NCI-H1417 treated with DMSO at 0.1 percent for 48 hours (cell line): ENCODE measurements around the gene PVALEF.

Experiments
- DNase-seq: peaks from one replicate; lab custom pipeline; 2025; lab: John Stamatoyannopoulos, UW

Gene PVALEF

DNA sequence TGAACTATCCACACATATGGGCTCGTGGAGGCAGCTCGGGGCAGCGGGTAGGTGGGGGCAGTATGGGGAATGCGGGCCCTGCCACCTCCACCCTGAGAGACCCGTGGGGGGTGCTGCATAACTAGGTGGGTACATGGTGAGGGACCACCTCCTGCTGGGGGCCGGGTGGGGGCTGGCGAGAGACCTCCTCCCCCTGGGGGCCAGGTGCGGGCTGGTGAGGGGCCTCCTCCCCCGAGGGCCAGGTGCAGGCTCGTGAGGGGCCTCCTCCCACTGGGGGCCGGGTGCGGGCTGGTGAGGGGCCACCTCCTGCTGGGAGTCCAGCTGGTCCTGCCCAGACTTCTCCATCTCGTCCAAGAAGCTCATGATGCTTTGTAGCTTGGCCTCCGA lies 32.1 kb downstream of the PVALEF start:
- DNase-seq = no peak

DNA sequence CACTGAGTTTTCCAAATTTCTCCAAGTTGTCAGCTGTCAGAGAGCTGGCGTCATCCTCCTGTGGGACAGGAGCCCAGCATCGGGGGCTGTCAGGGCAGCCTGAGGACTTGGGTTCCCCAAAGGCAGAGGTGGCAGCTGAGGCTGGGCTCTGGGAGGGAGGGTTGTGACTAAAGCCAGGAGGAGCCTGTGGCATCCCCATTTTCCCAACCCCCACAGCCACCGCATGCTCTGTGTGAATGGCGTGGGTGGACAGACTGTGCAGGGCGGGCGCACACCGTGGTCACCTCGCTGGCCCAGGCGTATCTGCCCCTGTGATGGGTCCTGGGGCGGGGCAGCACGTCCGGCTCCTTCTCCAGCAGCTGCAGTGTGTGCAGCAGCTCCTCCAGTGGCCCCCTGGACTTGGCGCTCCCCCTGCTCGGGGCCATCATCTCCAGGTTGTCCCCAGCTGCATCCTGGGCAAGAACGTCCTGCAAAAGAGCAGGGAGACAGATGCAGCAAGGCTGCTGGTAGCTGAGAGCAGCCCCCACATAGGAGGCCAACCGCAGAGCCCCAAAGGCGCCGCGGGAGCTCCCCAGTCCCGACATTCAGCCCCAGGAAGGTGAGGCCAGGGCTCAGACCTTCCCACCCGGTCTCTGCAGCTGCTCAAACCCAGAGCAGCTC lies 32.7 kb downstream of the PVALEF start:
- no peak for DNase-seq

DNA sequence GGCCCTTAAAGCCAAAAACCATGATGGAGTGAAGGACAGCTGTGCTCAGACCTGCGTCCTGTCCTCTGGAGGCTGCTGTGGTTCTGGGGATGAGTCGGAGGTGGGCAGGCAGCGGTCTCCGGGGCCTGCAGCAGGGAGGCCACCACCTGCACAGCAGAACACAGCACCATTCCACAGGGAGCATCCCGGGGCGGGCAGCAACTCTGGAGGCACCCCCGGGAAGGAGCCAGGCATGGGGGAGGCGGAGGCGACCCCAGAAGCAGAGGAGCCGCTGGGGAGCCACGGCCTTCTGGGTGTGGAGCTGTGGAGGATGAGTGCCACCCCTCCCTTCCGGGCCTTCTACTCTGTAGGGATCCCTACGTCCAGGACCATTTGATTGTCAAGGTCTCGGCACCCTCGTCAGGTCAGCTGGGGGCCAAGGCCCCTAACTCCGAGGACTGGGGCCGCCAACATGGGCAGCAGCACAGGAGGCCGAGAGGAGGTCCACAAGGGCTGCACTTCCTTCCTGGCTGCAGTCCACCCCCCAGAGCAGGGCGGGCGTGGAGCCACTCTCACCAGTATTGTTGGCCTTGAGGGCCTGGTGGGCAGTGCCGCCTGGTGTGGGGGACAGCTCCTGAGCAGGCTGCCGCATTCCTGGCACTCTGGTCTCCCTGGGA lies 33.6 kb downstream of the PVALEF start:
- no peak for DNase-seq

DNA sequence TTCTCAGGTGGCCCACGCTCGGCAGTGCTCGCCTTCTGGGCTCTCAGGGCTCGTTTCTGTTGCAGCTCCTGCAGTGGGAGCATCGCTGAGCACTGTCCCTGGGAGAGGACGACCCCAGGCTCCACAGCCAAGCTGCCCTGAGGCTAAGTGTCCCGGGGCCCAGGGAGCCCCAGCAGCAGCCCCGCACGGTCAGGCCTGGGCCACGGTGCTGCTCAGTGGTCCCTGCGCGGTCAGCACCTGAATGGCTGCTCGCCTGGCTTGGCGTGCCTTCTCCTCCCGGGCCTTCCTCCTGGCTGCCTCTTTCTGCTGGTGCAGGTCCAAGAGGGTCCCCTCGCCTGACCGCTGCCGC lies 34.1 kb downstream of the PVALEF start:
- DNase-seq = no peak

DNA sequence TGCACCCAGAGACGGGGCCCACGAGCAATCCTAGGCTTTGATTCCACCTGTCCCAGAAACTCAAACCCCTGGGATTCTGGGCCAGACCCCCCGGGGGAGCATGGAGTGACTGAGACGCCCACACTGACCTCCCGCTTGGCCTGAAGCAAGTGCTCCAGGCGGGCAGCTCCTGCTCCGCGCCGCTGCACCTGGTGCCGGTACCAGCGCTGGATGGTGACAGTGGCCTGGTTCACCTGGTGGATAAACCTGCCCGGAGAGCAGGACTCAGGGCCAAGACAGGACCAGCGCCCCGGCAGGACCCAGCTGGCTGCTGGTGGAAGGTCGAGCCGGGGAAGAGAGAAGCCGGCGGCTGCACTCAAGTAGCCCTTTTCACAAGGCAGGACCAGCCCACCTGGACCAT lies 34.9 kb downstream of the PVALEF start:
- no peak for DNase-seq

DNA sequence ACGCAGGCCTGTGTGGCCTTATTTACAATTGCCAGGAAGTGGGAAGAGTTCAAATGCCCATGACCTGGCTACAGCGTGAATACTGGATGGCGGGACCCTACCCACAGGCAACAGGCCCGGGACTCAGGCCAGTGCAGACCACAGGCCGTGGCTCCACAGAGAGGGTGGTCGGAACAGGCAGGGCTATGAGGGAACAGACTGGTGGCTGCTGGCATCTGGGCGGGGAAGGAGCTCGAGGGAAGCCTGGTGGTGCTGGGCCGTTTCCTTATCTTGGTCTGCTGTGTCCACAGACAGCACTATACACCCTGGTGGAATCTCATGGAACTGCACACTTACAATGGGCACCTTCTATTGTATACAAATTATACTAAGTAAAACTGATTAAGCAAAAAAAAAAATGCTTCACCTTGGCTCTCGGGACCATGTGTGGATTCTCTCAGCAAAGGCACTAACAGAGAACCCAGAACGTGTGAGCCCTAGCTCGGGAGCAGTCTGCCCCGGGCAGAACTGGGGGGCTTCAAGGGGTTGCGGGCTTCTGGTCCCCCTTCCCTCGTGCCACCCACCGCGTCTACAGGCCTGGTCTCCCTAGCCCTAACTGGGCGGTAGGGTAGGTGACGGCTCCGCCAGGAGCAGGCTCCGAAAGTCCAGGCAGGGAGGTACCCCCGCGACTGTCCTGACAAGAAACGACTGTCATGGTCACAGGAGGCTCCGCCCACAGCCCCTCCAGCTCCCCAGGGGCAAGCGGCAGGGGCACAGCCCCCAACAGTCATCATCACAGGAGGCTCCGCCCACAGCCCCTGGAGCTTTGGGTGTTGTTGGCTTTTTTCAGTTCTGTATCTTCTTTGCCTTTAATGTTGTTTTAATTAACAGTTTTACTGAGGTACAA lies 35.6 kb downstream of the PVALEF start:
- no peak for DNase-seq

DNA sequence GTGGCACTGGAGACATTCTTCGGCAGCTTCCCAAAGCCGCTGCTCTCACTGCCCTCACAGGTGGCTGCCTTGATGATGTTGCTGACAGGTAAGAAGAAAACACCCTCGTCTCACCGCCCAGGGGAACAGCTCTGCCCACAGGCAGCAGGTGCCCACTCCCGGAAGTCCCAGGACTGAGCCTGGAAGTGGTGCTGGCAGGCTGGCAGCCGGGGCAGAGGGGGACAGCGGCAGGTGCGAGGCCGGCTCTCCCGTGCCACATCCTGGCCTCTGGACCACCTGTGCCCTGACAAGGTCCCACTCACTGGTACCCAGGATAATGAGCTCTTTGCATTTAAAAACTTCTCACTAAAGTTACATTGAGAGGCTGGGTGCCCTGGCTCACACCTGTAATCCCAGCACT lies 37.0 kb downstream of the PVALEF start:
- no peak for DNase-seq

DNA sequence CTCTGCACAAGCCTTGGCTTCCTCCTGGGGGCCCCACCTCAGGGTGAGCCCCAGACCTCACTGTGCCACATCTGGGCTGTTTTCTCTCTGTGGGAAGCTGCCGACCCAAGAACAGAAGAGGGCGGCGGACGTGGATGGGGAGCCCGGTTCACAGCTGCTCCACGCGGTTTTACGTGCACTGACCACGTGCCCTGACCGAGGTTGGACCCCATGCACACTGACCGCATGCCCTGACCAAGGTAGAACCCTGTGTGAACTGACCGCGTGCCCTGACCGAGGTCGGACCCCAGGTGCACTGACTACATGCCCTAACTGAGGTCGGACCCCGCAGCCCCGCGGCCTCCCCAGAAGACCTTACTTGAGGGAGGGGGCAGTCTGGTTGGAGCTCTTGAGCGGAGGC lies 37.8 kb downstream of the PVALEF start:
- DNase-seq = no peak

DNA sequence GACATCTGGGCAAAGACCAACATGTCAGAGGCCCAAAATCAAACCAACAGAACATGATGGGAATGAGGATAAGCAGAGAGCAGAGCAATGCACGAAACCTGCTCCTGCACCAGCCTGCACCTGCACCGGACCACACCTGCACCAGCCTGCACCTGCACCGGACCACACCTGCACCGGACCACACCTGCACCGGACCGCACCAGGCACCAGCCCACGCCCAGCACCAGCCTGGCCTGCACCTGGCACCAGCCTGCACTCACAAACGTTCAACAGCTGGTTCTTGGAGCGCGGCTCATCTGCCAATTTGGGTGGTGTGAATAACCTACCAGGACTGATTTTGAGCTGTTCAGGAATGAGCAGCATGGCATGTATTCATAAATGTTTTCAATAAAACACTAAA lies 39.3 kb downstream of the PVALEF start:
- no peak for DNase-seq

DNA sequence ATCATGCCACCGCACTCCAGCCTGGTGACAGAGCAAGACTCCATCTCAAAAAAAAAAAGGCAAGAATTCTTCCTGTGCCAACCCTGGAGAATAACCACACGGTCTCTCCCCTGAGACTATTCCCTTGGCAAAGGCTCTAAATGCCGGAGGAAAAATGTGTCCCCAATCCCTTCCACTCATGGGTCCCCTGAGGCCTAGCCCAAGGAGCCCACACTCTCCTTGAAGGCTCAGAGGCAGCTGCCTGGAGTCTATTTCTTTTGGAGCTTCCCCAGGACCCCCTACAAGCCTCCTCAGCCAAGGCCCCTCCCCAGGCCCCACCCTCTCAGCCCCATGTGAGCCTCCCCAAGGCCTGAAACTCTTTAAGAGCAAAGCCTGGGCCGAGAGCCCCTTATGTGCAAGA lies 40.9 kb downstream of the PVALEF start:
- DNase-seq = no peak

DNA sequence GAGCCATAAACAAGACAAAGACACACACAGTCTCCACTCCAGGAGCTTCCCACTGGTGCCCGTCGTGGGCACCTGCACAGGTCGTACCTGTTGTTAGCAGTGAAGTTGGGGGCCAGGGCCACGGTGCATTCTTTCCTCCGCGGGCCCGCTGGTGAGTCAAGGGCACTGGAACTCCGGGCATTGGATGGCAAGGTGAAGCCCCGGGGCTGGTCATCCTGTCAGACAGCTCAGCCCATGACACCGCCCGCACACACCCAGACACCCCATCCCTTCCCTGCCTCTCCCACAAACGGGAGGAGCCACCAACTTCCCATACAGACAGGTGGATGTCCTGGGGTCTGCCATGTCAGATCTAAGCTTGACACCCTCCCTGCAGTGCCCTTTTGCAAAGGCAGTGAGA lies 41.4 kb downstream of the PVALEF start:
- DNase-seq = no peak

DNA sequence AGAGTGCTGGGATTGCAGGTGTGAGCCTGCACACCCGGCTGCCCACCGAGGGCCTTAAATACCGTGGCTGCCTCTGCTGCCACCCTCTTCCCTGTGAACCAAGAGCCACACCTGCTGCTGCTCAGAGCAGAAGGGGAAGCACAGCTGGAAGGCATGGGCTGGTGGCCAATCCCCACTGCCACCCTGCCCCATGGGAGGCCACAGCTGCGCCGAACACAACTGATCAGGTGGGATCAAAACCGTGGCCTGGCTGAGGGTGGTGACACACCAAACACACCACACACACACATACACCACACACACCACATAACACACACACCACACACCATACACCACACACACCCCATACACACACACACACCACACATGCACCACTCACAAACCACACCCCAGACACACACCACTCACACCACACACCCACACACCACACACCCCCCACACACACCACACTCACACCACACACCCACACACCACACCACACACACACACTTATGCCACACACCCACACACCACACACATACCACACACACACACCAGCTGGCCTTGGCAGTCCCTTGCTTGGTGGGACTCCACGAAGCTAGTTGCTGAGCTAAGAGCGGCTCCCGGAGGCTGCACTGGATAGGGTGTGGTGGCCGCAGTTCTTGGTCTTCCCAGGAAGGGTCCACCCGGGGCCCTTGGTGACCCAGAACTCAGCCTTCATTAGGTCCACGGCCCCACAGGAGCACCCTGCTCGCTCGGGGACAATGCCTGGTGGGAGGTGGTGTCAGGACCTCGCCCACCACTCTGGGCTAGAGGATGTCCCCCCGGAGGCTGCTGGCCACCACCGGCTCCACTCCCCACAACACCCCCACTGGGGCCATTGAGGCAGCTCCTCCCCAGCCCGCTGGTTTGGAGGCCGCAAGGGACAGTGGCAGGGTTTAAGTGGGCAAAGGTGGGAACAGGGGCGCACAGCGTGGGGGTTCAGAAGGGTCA lies 42.6 kb downstream of the PVALEF start:
- no peak for DNase-seq

DNA sequence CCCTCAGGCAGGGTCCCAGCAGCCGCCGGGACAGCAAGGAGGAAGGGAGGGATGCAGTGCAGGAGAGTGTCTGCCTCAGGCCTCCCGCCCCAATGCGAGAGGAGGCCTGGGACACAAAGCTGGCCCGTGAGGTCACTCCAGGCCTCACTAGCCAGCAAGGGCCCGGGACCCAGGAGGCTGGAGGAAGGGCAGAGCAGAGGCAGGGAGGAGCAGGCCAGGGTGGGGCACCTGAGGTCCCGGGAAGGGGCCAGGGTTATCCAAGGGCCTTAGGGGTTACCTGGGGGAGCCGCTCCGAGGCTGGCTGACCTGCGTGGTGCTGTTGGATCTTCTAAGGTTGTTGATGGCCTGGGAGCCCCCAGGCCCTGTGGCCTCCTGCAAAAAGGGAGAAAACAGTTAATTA lies 43.3 kb downstream of the PVALEF start:
- no peak for DNase-seq

DNA sequence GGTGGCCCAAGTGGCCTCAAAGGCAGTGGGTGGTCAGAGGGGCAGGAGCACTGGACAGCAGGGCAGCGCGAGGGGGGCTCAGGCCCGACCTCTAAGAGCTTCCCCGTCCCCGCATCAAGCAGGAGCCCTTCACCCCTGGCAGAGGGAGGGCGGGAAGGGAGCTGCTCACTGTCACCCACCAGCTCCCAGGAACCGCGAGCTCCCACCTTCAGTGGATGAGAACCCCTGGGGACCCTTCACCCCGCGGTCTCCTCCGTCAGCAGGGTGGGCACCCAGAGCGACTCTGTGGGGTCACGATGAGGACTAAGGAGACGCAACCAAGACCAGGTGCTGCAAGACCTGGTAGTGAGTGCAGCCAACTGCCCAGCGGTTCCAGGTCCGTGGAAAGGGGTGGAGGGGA lies 43.8 kb downstream of the PVALEF start:
- no peak for DNase-seq

DNA sequence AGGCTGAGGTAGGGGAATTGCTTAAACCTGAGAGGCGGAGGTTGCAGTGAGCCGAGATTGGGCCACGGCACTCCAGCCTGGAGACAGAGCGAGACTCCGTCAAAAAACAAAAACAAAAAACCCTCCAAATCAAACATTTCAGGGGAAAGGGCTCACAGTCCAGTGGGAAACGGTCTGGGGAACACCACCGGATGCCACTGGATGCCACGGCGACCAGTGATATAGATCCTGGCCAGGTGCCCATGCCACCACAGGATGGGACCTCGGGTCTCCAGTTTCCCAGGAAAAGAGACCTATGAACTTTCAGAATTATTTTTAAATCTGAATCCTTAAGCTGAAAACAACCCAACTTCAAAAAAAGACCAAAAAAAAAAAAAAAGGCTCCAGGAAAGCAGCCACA lies 45.2 kb downstream of the PVALEF start:
- no peak for DNase-seq

DNA sequence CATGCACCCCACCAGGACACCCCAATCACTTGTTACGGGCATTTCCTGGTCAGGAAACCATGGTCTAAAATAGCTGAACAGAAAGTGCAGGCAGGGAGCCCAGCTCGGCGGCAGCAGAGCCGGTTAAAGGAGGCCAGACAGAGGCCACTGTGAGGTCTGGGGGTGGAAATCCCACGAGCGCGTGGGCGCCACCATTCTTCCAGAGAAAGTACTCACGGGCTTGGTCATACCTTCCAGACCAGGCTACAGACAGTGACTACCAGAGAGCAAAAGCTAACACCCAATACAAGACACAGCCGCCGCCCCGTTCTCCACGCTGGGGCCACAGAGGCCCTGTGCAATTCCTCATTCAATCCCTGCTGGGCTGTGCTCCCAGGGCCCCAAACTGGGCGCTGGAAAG lies 45.6 kb downstream of the PVALEF start:
- DNase-seq = no peak

DNA sequence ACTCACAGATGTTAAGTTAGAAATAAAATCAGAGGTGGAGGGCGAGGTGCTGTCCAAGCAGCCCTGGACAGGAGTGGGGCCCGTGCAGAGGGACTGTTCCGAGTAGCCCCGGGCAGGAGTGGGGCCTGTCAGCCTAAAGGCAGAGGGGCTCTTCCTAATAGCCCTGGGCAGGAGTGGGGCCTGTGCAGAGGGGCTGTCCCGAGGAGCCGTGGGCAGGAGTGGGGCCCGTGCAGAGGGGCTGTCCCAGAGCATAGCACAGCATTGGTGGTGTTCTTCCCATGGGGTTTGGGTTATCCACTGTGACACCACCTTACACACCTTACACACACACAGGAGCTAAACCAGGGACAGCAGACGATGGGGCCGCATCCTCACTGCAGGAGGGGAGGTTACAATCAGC lies 47.1 kb downstream of the PVALEF start:
- DNase-seq = no peak

DNA sequence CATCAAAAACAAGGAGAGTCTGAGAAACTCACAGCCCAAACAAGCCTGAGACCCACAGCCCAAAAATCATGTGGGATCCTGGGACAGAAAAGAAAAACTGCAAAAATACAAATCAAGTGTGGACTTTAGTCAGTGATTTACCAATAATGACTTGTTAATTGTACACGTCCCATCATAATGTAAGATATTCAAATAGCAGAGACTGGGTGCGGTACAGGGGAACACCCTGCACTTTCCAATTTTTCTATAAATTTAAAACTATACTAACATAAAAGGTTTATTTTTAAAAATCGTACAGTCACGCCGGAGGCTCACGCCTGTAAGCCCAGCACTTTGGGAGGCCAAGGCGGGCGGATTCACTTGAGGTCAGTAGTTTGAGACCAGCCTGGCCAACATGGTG lies 48.7 kb downstream of the PVALEF start:
- DNase-seq = no peak

DNA sequence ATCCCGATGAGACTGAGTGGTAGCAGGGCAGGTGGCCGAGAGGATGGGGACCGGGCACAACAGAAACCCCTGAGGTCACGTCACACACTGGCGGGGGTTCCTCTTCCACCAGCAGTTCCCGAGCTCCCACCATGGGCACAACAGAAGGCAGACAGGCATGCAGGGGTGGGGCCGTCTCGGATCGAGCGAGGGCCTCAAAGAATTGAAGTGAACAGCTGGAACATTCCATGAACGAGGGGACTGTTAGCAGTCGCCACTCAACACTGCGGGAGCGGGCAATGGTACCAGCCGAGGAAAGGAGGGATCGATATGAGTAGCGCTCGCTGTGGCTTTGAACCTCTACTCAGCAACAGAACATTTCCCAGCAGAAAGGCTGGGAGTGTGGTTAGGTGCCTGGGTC lies 52.2 kb downstream of the PVALEF start:
- no peak for DNase-seq

DNA sequence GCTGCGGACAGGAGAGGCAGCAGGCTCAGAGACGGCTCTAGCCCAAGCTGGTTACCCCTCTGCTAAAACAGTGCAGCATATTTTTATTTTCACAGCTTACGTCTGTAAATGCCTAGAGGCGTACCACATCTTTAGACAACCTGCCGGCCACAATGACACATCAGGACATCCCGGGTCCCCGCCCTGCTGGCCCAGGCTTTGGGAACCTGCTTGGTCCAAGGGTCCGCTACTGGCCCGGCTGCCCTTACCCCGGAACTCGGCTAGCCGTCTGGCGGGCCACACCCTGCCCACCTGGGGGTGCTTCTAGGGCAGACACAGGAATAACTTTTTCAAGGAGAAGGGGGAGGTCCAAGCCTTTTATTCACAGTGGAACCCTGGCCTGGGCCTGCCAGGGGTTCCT lies 53.2 kb downstream of the PVALEF start:
- no peak for DNase-seq

DNA sequence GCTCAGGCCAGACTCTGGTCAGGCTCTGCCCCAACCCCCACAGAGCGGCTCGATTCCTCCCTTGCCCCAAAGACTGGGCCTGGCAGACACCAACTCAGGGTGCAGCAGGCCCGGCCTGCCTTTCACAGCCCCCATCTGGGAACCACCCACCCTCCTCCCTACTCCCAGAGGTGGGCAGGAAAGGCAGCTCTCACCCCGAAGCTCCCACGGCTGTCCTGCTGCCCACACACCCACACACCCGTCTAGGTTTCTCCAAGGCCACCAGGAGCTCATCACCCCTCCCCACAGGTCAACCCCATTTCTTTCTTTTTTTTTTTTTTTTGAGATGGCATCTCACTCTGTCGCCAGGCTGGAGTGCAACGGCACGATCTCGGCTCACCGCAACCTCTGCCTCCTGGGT lies 53.7 kb downstream of the PVALEF start:
- DNase-seq = no peak

DNA sequence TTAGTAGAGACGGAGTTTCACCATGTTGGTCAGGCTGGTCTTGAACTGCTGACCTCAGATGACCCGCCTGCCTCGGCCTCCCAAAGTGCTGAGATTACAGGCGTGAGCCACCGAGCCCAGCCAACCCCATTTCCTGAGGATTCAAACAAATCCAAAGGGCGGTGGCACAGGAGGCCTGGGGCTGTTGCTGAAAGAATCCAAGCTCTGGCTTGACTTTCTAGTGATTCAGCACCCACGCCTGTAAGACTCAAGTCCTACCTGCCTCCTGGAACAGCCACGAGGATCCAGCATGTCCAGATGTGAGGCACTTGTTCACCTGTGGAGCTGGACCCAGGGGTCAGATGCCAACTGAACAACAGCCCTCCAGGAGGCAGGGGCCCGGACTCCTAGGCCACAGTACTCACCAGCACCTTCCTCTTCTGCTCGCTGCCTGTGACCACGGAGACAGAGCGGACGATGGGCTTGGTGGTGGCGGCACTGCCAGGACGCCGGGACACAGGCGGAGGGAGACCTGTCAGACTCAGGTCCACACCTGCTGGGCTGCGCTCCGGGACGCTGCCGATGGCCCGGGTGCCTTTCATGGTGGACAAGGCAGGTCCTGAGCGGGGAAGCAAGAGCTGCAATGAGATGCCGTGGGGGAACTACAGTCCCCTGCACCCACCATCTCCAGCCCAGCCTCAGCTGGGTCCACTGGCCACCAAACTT lies 54.3 kb downstream of the PVALEF start:
- no peak for DNase-seq
